Glutamatergic neuron (in vitro differentiated cells): ENCODE results near the gene IFIT1. TPM values are rescaled to one million over a fixed set of nuclear protein-coding genes. Genes with fewer than 3 reads are reported as not detected.

Source experiments
- DNase-seq: peaks from one replicate; pipeline ENCODE4 v3.0.0; 2022
- H3K27ac Mint-ChIP-seq: one replicate; pipeline ENCODE4 v1.8.0; 2020; ENCODE audit warnings: mild to moderate bottlenecking, mixed read lengths, inconsistent platforms; ENCODE audit not compliant: unreplicated experiment
- H3K27me3 Mint-ChIP-seq: one replicate; pipeline ENCODE4 v1.8.0; 2020; ENCODE audit warnings: mild to moderate bottlenecking, moderate library complexity, mixed read lengths, inconsistent platforms; ENCODE audit not compliant: unreplicated experiment
- H3K36me3 Mint-ChIP-seq: one replicate; pipeline ENCODE4 v1.8.0; 2020; ENCODE audit warnings: mild to moderate bottlenecking, mixed read lengths, inconsistent platforms; ENCODE audit not compliant: unreplicated experiment
- H3K4me1 Mint-ChIP-seq: one replicate; pipeline ENCODE4 v1.8.0; 2020; ENCODE audit warnings: mild to moderate bottlenecking, low read depth, mixed read lengths, inconsistent platforms; ENCODE audit not compliant: unreplicated experiment
- H3K4me3 Mint-ChIP-seq: one replicate; pipeline ENCODE4 v1.8.0; 2020; ENCODE audit warnings: mild to moderate bottlenecking, mixed read lengths, inconsistent platforms; ENCODE audit not compliant: unreplicated experiment
- H3K9me3 Mint-ChIP-seq: one replicate; pipeline ENCODE4 v1.8.0; 2020; ENCODE audit warnings: mild to moderate bottlenecking, moderate library complexity, mixed read lengths, inconsistent platforms; ENCODE audit not compliant: unreplicated experiment
- total RNA-seq: library from RNA; stranded (reverse); fragmentation: NEBNext Ultra II Directional; extraction: Animal tissue kit (Norgen Biotek cat#: 25700); gene quantifications from one replicate; pipeline ENCODE4 v1.2.1, GENCODE V29; 2021; ENCODE audit not compliant: unreplicated experiment
- TF ChIP-seq, protein P1 (sequence below): fragments of 200-600 bp; sonication (generic); IDR thresholded peaks from one replicate; pipeline ENCODE4 v1.5.0; 2021; ENCODE audit not compliant: partially characterized antibody, unreplicated experiment

Gene IFIT1
- total RNA-seq, 1 donor from 2014 or later = not detected

DNA sequence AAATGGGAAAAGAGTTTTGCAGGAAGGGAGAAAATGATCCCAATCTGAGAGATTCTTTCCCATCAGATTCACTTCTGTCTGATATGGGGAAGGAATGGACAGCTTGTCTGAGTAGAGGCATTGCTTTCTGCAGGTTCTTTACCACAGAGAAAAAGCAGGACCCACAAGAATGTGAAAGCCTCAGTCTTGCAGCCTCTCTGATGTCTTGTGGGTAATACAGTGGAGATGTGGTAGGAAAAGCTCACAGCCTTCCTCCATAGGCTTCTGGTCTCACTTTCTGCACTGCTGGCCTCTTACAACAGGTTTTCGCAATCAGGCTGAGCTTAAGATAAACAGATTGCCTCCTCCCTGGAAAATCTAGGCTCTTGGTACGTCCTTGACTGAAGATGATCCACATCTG lies 551 bp downstream of the IFIT1 start:
- Mint-ChIP-seq H3K36me3 (no peaks in the 10 kb centered on the region), H3K27me3 (no peaks in the 10 kb centered on the region), H3K9me3 (no peaks in the 10 kb centered on the region), H3K27ac (no peak overlapping the region), H3K4me3 (no peak overlapping the region), H3K4me1 (no peaks in the 10 kb centered on the region)
- TF ChIP-seq, protein P1, sequence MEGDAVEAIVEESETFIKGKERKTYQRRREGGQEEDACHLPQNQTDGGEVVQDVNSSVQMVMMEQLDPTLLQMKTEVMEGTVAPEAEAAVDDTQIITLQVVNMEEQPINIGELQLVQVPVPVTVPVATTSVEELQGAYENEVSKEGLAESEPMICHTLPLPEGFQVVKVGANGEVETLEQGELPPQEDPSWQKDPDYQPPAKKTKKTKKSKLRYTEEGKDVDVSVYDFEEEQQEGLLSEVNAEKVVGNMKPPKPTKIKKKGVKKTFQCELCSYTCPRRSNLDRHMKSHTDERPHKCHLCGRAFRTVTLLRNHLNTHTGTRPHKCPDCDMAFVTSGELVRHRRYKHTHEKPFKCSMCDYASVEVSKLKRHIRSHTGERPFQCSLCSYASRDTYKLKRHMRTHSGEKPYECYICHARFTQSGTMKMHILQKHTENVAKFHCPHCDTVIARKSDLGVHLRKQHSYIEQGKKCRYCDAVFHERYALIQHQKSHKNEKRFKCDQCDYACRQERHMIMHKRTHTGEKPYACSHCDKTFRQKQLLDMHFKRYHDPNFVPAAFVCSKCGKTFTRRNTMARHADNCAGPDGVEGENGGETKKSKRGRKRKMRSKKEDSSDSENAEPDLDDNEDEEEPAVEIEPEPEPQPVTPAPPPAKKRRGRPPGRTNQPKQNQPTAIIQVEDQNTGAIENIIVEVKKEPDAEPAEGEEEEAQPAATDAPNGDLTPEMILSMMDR = no peak
- DNase-seq = no peak

DNA sequence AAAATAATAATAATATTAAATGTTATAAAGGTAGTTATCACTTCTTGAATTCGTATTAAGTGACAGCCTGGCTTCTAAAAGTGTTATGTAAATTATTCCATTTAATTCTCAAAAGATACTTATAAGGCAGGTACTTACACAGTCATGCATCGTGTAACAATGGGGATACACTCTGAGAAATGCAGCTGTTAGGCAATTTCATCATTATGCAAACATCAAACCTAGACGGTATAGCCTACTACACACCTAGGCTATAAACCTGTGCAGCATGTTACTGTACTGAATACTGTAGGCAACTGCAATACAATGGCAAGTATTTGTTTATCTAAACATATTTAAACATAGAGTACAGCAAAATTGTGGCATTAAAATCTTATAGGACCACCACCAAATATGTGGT lies 1.5 kb downstream of the IFIT1 start:
- TF ChIP-seq, protein P1 = no peak

DNA sequence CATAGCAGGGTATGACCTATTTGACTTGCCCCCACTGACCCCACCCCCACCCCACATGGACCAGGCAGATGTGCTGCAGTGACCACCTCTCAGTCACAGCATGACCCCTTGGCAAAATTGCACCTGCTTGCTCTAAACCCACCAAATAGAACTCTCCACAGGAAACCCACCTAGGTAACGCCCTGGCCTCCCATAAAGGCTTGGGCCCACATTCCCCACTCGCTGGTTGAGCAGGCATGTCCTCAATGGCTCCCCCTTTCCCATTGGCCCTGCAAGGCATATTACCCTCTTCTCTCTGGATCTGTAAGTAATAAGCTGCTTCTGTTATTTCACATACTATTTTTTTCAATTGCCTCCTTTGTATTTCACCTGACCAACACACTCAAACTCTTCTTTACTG lies 2.7 kb downstream of the IFIT1 start:
- no peaks in the 10 kb centered on the region for H3K9me3 Mint-ChIP-seq
- no peak for DNase-seq
- TF ChIP-seq, protein P1 = no peak
- H3K27ac Mint-ChIP-seq = no peak overlapping the region
- H3K4me3 Mint-ChIP-seq = no peak overlapping the region
- H3K27me3 Mint-ChIP-seq = no peaks in the 10 kb centered on the region
- no peaks in the 10 kb centered on the region for H3K36me3 Mint-ChIP-seq
- H3K4me1 Mint-ChIP-seq = no peaks in the 10 kb centered on the region

More for the DNA sequence above, 1.5 kb downstream of the IFIT1 start:
- no peak for DNase-seq
- no peak overlapping the region for H3K4me3 Mint-ChIP-seq
- no peaks in the 10 kb centered on the region for H3K27me3 Mint-ChIP-seq
- no peaks in the 10 kb centered on the region for H3K36me3 Mint-ChIP-seq
- no peaks in the 10 kb centered on the region for H3K4me1 Mint-ChIP-seq
- no peak overlapping the region for H3K27ac Mint-ChIP-seq
- H3K9me3 Mint-ChIP-seq = no peaks in the 10 kb centered on the region

DNA sequence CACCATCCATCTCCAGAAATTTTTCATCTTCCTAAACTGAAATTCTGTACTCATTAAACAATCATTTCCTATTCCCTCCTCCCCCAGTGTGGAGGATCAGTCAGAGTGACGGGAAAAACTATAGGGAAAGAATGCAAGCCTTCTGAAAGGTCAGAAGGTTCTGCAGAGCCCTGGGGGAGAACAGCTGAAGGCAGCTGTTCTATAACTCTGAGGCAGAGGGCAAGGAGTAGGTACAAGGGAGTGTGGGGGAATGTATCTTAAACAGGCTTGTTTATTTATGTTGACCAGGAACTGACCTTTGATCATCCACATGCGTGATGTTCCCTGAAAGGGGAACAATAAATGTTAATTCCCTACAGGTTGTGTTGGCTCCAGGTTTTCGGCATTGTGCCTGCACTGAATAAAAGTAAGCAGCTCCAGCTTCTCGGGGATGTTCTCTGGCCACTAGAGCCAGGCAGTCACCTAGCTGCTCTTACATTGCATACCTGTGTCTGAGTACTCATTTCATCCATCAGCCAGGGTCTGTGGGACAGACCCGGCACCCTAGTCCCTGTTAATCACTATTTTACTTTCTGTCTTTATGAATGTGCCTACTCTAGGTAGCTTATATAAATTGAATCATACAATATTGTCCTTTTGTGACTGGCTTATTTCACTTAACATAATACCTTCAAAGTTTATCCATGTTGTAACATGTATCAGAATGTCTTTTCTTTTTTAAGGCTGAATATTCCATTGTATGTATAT lies 5.8 kb downstream of the IFIT1 start:
- H3K4me3 Mint-ChIP-seq = no peak overlapping the region
- H3K36me3 Mint-ChIP-seq = no peaks in the 10 kb centered on the region
- H3K4me1 Mint-ChIP-seq = no peaks in the 10 kb centered on the region
- TF ChIP-seq, protein P1 = no peak
- H3K27me3 Mint-ChIP-seq = no peaks in the 10 kb centered on the region
- H3K9me3 Mint-ChIP-seq = no peaks in the 10 kb centered on the region
- H3K27ac Mint-ChIP-seq = no peak overlapping the region
- no peak for DNase-seq

DNA sequence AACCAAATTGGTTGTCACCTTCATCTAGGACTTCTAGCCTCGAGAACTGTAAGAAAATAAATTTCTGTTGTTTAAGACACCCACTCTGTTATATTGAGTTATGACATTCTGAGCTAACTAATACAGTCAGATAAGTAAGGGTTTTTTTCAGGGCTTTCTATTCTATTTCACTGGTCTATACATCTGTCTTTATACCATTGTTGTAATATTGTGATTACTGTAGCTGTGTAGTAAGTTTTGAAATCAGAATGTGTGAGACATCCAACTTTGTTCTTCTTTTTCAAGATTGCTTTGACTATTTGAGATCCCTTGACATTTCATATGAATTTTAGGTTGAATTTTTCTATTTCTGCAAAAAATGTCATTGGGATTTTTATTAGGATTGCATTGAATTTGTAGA lies 7.5 kb downstream of the IFIT1 start:
- Mint-ChIP-seq H3K4me3 (no peak overlapping the region), H3K4me1 (no peaks in the 10 kb centered on the region), H3K27ac (no peak overlapping the region), H3K27me3 (peaks cover 2% of the 10 kb centered on the region), H3K36me3 (no peaks in the 10 kb centered on the region), H3K9me3 (peaks cover 3% of the 10 kb centered on the region)
- DNase-seq = no peak
- TF ChIP-seq, protein P1 = no peak
